Adrenal gland (tissue), 5 donors: ENCODE measurements around the gene ZNF618.

Experiments used
- POLR2A ChIP-seq, 2 donors: fragments of 450-650 bp; IDR thresholded peaks; one replicate each; pipeline ENCODE4 v1.6.1; 2017; ENCODE audit warnings: antibody characterized with exemption in 2 of 2, mild to moderate bottlenecking in 2 of 2, moderate library complexity in 1 of 2
- TF ChIP-seq, protein P1 (sequence below), 6 experiments: fragments of 450-650 bp in 4 of 6; fragments of 200-600 bp in 2 of 6; sonication (generic) in 1 of 6; IDR thresholded peaks; 1 replicate in 5 of 6; 2 replicates in 1 of 6; pipeline versions ENCODE4 v1.5.1 to v1.8.0; 2016 to 2021; ENCODE audit warnings: antibody characterized with exemption in 6 of 6, mild to moderate bottlenecking in 2 of 6, moderate library complexity in 1 of 6
- donor health status: DM: no; HTN: no; CAD: no.

DNA sequence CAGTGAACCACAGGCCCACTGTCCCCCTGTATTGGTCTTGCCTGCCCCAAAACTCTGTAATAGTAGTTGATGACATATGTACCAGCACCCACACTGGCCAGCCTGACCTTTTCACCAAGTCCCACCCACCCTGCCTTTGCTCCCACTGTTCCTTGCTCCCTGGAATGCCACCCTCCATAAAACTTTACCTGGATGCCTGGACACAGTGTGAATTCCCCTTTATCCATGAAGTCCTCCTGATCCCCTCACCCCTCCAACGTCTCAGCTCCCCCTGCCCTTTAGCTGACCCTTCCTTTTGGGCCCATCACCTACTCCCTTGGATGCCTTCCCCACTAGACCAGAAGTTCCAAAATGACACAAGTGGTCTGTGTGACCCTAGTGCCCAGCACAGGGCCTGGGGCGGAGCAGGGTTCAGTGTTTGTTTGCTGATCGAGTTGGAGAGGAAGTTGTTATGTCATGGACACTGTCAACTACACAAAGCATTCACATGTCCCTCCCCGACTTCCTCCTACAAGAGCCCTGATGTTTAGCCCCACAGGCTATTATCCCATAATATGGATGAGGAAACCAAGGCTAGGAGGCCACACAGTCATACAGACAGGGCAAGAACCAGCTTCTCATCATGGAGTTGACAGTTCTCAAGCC lies 185.8 kb downstream of the ZNF618 start:
- TF ChIP-seq, protein P1, sequence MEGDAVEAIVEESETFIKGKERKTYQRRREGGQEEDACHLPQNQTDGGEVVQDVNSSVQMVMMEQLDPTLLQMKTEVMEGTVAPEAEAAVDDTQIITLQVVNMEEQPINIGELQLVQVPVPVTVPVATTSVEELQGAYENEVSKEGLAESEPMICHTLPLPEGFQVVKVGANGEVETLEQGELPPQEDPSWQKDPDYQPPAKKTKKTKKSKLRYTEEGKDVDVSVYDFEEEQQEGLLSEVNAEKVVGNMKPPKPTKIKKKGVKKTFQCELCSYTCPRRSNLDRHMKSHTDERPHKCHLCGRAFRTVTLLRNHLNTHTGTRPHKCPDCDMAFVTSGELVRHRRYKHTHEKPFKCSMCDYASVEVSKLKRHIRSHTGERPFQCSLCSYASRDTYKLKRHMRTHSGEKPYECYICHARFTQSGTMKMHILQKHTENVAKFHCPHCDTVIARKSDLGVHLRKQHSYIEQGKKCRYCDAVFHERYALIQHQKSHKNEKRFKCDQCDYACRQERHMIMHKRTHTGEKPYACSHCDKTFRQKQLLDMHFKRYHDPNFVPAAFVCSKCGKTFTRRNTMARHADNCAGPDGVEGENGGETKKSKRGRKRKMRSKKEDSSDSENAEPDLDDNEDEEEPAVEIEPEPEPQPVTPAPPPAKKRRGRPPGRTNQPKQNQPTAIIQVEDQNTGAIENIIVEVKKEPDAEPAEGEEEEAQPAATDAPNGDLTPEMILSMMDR (IDR thresholded peaks at IDR 0.05): no peak
- TF ChIP-seq POLR2A (IDR thresholded peaks at IDR 0.05): no peak
